GM19099 (cell line): ENCODE measurements around the gene SNX11.

Experiments
- POLR2A ChIP-seq: IDR thresholded peaks from 3 replicates; pipeline ENCODE4 v1.6.1; 2011; ENCODE audit warnings: low read depth; ENCODE audit not compliant: insufficient read length; ENCODE audit errors: extremely low read depth

Gene SNX11

DNA sequence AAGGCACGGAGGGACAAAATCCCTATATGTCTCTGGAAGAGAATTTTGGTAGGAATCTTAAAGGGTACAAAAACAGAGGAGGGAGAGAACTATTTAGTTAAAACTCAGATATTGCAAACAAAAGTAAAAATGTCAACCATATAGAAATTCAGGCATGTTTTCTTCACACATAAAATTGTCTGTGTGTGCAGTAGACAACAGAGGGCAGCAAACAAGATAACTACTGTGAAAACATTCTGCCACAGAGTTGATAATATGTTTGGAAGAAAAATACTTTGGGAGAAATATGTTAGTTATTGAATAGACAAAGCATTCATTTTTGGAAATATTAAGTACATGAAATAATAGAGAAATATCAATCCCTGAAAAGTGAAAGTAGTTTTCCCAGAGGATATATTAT, 56.2 kb downstream of the SNX11 start:
- no peak for TF ChIP-seq POLR2A

GRCh38 chr17:48169926-48170325, 62.4 kb downstream of the SNX11 start:
- no peak for TF ChIP-seq POLR2A
